ENCODE measurements around the gene TMED7. TPM values are rescaled to one million over a fixed set of nuclear protein-coding genes. Genes with fewer than 3 reads are reported as not detected.

Gene TMED7
- total and polyA plus RNA-seq, 2 of the 13 experiments (the other 11 are each of a cell fraction or from before 2014, with no cell fraction given): 58.0 to 113 TPM

DNA sequence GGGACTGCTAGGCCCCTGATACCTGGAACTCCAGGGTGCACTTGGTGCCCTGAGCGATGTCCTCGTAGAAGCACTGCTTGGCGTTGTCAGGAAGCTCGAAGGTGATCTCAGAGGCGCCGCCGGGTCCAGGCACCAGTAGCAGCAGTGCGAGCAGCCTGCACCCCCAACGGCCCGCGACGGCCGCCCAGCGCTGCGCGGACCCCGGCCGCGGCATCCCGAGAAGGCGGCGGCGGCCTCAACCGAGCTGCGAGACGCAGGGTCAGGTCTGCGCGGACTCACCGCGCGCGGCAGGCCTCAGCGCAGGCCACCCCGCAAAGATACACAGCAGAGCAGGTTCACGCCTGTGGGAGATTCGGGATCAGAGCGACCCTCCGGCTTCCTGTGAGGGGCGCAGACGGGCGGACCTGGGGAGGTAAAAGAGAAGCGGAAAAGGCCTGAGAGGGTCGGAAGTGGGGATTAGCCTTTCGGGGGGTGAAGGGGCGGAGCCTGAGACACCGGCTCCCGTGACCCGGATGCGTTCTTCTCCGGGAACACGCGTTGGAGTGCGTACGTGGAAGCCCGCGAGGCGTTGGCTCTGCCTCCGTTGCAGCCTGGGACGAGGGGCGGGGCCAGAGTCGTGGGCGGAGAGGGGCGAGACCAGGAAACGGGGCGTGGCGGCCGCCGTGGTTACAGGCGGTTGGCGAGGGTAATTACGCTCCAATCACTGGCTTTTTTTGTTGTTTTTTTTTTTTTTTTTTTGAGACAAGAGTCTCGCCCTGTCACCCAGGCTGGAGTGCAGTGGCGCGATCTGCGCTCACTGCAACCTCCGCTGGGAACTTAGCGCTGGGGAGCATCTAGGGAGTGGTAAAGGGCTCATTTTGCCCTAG lies at the start of gene TMED7 (continued):
- TF ChIP-seq, protein P1, sequence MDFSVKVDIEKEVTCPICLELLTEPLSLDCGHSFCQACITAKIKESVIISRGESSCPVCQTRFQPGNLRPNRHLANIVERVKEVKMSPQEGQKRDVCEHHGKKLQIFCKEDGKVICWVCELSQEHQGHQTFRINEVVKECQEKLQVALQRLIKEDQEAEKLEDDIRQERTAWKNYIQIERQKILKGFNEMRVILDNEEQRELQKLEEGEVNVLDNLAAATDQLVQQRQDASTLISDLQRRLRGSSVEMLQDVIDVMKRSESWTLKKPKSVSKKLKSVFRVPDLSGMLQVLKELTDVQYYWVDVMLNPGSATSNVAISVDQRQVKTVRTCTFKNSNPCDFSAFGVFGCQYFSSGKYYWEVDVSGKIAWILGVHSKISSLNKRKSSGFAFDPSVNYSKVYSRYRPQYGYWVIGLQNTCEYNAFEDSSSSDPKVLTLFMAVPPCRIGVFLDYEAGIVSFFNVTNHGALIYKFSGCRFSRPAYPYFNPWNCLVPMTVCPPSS (IDR thresholded peaks at IDR 0.05): no peak
- peak; percentile 29; the same call in 1 of the 2 replicates for TF ChIP-seq ZNF160 (CRISPR knock-in tag; IDR thresholded peaks at IDR 0.05)
- peak; percentile 47; the same call in 1 of the 2 replicates for TF ChIP-seq RXRB (CRISPR knock-in tag; IDR thresholded peaks at IDR 0.05; ENCODE audit: borderline replicate concordance)
- no peak for TF ChIP-seq FOXA1 (IDR thresholded peaks at IDR 0.05)
- TF ChIP-seq FOXA1 (CRISPR knock-in tag; IDR thresholded peaks at IDR 0.05): no peak; the same call in 1 of the 2 replicates
- TF ChIP-seq ZNF749 (CRISPR knock-in tag; IDR thresholded peaks at IDR 0.05; ENCODE audit: borderline replicate concordance): 0 out of 2 replicates have a peak, but pooled peaks have one; percentile 4
- TF ChIP-seq ZC3H4 (CRISPR knock-in tag; IDR thresholded peaks at IDR 0.05; ENCODE audit: borderline replicate concordance): no peak
- no peak for TF ChIP-seq RFX3 (CRISPR knock-in tag; IDR thresholded peaks at IDR 0.05)
- TF ChIP-seq, protein P2, sequence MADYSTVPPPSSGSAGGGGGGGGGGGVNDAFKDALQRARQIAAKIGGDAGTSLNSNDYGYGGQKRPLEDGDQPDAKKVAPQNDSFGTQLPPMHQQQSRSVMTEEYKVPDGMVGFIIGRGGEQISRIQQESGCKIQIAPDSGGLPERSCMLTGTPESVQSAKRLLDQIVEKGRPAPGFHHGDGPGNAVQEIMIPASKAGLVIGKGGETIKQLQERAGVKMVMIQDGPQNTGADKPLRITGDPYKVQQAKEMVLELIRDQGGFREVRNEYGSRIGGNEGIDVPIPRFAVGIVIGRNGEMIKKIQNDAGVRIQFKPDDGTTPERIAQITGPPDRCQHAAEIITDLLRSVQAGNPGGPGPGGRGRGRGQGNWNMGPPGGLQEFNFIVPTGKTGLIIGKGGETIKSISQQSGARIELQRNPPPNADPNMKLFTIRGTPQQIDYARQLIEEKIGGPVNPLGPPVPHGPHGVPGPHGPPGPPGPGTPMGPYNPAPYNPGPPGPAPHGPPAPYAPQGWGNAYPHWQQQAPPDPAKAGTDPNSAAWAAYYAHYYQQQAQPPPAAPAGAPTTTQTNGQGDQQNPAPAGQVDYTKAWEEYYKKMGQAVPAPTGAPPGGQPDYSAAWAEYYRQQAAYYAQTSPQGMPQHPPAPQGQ (CRISPR knock-in tag; IDR thresholded peaks at IDR 0.05; ENCODE audit: borderline replicate concordance): 0 out of 2 replicates have a peak, but pooled peaks have one; percentile 33
- TF ChIP-seq ZNF75D (CRISPR knock-in tag; IDR thresholded peaks at IDR 0.05; ENCODE audit: borderline replicate concordance): no peak
- peak; percentile 83; the same call in 1 of the 2 replicates for TF ChIP-seq ZNF225 (CRISPR knock-in tag; IDR thresholded peaks at IDR 0.05)
- TF ChIP-seq PRPF4 (IDR thresholded peaks at IDR 0.05; ENCODE audit: low read depth, low read length, poor library complexity, severe bottlenecking): no peak
- 0 out of 2 replicates have a peak, but pooled peaks have one; percentile 58 for TF ChIP-seq ZNF616 (CRISPR knock-in tag; IDR thresholded peaks at IDR 0.05; ENCODE audit: low read depth)
- TF ChIP-seq, protein P3, sequence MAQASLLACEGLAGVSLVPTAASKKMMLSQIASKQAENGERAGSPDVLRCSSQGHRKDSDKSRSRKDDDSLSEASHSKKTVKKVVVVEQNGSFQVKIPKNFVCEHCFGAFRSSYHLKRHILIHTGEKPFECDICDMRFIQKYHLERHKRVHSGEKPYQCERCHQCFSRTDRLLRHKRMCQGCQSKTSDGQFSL (CRISPR knock-in tag; IDR thresholded peaks at IDR 0.05): peak; percentile 93
- TF ChIP-seq, protein P4, sequence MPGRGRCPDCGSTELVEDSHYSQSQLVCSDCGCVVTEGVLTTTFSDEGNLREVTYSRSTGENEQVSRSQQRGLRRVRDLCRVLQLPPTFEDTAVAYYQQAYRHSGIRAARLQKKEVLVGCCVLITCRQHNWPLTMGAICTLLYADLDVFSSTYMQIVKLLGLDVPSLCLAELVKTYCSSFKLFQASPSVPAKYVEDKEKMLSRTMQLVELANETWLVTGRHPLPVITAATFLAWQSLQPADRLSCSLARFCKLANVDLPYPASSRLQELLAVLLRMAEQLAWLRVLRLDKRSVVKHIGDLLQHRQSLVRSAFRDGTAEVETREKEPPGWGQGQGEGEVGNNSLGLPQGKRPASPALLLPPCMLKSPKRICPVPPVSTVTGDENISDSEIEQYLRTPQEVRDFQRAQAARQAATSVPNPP (CRISPR knock-in tag; IDR thresholded peaks at IDR 0.05): peak; percentile 47; the same call in 1 of the 2 replicates
- 0 out of 2 replicates have a peak, but pooled peaks have one; percentile 25 for TF ChIP-seq TP53 (CRISPR knock-in tag; conservative IDR thresholded peaks at IDR 0.05)
- TF ChIP-seq, protein P5, sequence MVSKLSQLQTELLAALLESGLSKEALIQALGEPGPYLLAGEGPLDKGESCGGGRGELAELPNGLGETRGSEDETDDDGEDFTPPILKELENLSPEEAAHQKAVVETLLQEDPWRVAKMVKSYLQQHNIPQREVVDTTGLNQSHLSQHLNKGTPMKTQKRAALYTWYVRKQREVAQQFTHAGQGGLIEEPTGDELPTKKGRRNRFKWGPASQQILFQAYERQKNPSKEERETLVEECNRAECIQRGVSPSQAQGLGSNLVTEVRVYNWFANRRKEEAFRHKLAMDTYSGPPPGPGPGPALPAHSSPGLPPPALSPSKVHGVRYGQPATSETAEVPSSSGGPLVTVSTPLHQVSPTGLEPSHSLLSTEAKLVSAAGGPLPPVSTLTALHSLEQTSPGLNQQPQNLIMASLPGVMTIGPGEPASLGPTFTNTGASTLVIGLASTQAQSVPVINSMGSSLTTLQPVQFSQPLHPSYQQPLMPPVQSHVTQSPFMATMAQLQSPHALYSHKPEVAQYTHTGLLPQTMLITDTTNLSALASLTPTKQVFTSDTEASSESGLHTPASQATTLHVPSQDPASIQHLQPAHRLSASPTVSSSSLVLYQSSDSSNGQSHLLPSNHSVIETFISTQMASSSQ (IDR thresholded peaks at IDR 0.05; ENCODE audit: low read depth): no peak
- TF ChIP-seq, protein P5 (CRISPR knock-in tag; IDR thresholded peaks at IDR 0.05; ENCODE audit: borderline replicate concordance): peak; percentile 65
- TF ChIP-seq ZNF547 (CRISPR knock-in tag; IDR thresholded peaks at IDR 0.05): peak; percentile 86; the same call in 1 of the 2 replicates

Measured in HepG2 (cell line).